HG03469 (cell line): ENCODE results near the gene FCGR3A.
"Not testable (repeated sequence)": the region's sequence is repeated elsewhere in the genome, so short reads cannot be mapped to it uniquely, and the experiment has no call there.

Source experiments
- ATAC-seq: cut with Tn5 transposase; IDR thresholded peaks from one replicate; pipeline ENCODE4 v1.9.1; 2021; ENCODE audit warnings: mild to moderate bottlenecking, moderate library complexity, moderate number of reproducible peaks; ENCODE audit not compliant: unreplicated experiment

The FCGR3A gene

DNA sequence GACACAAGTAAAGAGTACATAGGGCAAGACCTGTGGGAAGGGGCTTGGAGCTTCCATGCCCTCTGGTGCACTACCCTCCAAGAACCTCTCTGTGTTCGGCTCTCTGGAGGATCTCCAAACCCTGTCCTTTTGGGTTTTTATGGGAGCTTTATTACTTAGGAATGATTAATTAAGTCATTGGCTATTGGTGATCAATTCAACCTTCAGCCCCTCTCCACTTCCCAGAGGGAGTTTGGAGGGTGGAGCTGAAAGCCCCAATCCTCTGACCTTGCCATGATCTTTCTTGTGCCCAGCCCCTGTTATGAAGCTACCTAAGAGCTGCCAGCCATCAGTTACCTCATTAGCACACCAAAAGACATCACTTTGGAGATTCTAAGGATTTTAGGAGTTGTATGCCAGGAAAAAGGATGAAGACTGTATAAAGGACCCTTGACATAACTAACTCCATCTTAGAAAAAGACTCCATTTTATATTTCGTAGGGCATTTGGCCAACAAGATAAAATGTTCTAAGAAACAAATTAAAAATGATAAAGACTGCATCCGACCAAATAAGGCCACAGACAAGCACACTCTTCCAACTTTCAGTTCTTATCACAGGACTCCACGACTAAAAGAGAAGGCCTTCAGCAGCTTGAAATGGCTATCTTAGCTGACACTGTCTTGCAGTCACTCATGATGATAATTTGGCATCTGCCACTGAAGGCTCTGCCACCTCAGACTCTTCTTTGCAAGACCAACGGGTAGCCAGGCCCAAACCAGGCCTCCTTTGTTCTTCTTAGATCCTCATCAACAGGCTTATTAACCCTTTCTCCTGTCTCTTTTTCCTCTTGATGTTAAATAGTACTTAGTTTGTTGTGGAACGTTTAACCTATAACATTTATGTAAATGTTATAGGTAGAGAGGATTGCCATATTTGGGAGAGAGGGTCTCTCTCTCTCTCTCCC is 8.2 kb upstream of the FCGR3A start:
- not testable (repeated sequence) for ATAC-seq

DNA sequence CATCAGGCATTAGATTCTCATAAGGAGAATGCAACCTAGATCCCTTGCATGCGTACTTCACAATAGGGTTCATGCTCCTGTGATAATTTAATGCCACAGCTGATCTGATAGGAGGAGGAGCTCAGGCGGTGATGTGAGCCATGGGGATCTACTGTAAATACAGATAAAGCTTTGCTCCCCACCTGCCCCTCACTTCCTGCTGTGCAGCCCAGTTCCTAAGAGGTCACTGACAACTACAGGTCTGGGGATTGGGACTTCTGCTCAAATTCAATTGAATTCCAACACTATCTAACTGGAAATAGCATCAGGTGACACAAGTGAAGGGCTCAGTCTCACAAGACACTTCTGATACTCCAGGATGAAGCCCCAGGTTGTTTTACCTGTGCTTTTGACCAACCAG is 7.4 kb upstream of the FCGR3A start:
- not testable (repeated sequence) for ATAC-seq

DNA sequence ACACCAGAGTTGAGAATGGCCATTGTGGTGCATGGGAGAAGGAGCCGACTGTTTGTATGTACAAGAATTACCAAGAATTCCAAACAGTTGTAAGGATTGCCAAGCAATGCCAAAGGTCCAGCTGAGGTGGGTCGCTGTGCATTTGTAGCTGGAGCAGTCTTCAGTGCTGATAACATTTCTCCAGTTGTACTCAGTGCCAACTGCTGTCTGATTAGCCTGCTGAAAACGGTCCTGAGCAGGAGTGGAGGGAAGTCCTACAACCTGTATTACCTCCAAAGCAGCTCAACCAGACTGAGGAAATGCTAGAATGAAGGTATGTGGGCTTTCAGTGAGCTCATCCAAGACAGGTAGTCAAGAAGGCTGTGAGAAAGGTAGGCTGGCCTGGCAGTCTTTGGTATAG is 6.5 kb upstream of the FCGR3A start:
- ATAC-seq: not testable (repeated sequence)

DNA sequence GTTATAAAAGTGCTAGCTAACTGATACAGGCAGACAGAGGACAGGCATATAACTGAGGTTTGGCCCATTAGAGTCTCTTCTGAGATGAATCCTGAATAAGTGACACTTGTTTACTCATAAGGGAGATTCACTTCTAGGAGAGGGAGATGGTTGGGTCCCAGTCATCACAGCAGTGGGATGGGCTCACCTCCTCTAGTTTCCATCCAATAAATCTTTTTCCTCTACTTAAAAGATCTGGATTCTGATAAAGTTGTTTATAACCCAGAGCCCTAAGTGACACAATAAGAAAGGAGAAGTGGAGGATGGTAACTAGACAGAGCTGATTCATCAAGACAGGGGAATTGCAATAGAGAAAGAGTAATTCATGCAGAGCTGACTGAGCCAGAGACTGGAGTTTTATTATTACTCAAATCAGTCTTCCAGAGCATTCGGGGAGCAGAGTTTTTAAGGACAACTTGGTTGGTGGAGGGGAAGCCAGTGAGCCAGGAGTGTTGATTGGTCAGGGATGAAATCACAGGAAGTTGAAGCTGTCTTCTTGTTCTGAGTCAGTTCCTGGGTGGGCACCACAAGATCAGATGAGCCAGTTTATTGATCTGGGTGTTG is 5.3 kb upstream of the FCGR3A start:
- ATAC-seq: not testable (repeated sequence)

DNA sequence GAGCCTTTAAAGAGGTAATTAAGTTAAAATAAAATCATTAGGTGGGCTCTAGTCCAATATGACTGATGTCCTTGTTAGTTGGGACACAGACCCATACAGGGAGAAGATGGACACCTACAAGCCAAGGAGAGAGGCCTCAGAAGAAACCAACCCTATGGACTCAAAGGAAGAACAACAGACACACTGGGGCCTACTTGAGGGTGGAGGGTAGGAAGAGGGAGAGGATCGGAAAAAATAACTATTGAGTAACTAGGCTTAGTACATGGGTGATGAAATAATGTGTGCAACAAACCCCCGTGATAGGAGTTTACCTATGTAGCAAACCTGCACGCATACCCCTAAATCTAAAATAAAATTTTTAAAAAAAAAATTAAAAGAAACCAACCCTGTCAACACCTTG is 4.7 kb upstream of the FCGR3A start:
- not testable (repeated sequence) for ATAC-seq

DNA sequence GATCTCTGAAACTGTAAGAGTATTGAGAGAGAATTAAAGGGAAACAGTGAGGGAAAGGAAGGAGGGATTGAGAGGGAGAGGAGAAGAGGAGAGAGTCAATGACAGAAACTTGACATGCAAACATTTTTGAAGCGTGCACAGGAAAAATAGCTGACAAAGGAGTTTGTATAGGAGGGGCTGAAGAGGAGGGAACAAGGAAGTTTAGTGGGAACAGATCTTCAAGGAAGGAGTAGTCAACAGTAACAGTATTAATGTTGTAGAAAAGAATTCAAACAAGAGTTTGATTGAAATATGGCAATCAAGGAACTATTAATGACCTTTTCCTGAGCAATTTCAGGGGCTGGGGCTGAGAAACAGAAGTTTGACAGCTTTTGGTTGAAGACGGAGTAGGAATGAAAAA is 4.0 kb upstream of the FCGR3A start:
- not testable (repeated sequence) for ATAC-seq

DNA sequence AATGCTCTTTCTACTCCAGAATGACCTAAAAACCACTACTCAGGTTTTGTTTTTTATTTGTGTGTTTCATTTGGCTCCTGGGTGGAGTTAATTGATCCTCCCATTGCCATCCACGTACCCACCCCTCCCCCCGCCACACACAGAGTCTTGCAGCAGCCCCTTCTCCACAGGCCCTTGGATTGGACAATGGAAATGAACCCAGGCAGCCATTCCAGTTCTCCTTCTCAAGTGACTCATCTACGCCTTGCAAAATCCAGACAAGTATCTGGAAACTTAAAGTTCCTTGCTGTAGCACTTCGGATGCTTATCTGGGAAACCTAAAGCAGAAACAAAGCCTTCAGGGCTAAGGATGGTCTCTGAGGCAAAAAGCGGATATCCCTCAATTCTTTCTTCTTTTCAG is 1.3 kb upstream of the FCGR3A start:
- not testable (repeated sequence) for ATAC-seq

DNA sequence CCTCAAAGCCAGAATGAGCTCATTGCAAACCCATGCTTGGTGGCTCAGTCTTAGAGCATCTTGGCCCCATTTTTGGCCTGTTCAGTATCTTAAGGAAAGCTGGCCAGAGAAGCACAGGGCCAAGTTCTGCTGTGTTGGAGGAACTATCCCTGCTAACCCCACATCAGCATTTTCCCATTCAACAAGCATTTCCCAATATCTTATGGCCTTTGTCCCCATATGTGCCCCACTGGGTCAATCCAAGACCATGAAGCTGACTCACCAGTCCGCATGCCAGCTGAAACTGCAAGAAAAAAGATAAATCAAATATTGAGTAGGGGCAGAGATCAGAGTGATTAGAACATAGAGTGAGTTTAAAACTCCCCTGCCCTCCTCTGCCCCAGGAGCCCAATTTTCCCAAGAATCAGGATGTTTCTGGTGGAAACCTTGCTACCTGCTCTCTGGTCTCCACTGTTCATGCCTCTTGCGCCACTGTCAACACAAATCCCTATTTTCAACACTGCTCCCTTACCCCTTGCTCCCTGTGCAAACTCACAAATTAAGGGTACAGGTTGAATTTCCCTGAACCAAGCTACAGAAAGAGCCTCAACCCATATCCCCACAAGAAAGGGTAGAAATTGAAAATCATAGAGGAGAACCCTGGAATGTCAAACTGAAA is 740 bp downstream of the FCGR3A start:
- not testable (repeated sequence) for ATAC-seq

DNA sequence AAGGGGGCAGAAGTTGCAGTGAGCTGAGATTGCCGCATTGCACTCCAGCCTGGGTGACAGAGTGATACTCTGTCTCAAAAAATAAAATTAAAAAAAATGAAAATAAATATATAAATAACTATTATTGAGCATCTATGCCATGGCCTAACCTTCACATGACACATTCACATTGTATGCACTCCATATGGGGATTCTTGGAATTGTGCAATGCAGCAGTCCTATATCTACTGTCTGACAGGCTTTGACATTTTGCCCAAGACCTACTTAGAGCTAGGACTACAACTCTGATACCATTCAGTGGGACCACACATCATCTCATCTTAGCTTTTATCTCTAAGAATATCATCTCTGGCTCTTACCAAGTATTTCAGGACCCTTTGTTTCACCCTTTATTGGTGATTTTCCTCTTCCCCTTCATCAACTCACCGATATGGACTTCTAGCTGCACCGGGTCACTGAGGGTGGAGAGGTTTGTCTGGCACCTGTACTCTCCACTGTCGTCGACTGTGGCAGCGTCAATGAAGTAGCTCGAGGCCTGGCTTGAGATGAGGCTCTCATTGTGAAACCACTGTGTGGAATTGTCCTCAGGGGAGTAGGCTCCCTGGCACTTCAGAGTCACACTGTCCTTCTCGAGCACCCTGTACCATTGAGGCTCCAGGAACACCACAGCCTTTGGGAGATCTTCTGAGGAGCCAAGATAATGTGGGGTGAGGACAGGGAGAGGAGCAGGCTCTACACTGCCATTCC is 1.4 kb downstream of the FCGR3A start:
- not testable (repeated sequence) for ATAC-seq

DNA sequence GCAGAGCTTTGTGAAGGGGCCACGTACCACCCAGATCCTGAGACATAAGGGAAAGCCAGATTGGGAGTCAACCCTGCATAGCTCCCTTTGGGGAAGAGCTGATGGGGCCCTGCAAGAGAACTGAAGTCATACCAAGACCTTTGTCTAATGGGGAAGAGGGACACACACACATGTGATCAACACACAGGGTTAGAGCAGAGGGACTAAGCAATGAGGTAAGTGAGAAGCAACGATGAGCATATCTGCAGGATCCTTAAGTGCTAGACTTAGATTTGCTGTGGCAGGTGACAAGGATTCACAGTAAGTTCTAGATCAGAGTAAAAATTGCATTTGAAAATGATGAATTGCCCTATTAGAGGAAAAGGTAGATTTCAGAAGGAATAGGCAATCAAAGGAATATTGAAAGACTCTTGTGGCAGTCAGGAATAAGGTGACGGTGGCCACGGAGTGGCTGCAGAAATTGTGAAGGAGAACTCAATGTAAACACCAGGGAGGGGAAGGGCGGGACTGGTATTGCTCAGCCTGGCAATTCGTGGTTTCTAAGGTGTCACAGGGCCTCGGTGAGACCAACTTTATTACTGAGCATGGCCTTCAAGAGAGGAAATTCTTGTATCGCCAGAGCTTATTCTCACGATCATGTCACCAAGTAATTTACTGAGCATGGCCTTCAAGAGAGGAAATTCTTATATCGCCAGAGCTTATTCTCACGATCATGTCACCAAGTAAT is 4.5 kb downstream of the FCGR3A start:
- ATAC-seq: not testable (repeated sequence)

DNA sequence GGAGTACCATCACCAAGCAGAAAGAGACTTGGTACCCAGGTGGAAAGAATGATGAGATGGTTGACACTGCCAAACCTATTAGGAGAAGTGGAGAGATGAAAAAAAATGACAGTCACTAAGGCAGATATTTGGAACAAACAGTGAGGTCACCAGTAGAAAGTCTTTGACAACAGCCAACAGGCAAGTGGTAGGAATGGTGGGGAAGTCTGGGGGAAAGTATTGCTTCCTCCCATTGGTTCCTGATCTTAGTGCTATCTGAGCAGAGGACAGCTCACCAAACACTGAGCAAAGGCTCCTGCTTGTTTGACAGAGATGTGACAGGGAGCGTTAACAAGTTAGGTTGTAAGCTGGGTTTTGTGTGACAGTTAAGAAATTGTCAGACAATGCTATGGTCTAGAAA is 6.5 kb downstream of the FCGR3A start:
- not testable (repeated sequence) for ATAC-seq

DNA sequence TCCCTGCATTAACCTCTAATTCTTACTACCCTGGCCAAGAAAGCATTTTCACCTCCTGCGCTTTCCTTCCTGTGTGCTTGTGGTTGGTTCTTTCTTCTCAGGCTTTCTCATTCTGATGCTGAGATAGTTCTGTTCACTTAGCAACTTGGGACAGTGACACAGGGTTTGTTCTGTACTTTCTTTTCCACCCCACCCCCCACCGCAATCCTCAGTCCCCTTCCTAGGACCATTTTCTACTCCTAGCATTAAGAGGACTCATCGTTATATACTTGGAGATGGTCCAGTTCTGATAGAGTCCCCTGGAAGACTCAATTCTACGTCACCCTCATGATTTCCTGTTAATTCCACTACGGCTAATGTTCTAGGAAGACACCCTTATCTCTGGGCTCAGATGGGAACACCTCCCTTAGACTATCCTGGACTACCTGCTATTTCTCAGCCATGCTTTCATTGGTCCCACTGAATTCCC is 7.5 kb downstream of the FCGR3A start:
- peak; percentile 43 for ATAC-seq

DNA sequence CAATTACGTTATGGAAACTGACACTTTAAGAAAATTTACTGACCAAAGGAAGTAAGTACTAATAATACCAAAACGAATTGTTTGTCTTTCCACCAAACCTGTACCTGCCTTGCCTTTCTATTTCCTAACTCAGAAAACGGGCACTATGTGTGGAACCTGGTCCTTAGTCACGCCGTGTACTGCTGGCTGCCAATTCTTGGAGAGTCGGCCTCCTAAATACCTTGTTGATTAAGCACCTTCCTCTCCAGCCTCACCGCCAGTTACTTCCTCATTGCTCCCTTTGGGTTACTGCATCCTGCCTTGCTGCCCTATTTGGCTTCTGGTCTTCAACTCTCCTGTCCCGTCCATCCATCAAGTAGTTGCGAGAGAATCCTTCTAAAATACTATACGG is 9.1 kb downstream of the FCGR3A start:
- ATAC-seq: not testable (repeated sequence)

DNA sequence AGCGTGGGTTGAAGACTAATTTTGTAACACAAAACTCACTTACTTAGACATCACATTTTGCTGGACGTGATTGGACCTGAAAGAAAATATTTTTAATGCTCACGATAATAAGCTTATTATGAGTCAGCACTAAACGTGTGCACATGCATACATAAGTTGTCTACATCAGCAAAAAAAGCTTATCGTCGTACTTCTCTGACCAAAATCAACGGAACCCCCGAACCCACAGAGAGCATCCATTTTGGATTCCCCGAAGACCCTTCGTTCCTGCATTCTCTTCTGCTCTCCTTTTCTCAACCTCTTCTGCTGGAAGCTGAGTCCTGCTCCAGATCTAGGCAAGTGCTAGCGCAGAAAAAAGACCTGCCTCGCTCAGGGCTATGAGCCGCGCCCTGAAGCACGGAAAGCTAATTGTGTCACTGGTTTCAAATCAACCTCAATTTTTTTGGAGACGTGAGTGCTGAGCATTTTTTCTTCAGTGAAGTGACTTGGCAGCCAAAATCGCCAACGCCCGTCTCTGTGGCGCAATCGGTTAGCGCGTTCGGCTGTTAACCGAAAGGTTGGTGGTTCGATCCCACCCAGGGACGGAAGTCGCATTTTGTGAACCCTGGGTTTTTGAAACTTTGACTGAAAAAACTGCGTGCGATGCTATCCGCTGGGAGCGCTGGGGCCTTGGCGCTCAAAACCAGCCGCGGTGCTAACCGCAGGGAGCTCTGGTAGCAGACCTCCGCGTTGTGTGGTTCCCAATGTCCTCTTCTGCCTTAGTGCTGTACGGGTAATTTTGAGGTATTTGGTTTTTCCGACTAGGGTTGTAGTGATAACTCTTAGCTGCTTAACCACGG is 9.7 kb downstream of the FCGR3A start:
- ATAC-seq: peak; percentile 34

DNA sequence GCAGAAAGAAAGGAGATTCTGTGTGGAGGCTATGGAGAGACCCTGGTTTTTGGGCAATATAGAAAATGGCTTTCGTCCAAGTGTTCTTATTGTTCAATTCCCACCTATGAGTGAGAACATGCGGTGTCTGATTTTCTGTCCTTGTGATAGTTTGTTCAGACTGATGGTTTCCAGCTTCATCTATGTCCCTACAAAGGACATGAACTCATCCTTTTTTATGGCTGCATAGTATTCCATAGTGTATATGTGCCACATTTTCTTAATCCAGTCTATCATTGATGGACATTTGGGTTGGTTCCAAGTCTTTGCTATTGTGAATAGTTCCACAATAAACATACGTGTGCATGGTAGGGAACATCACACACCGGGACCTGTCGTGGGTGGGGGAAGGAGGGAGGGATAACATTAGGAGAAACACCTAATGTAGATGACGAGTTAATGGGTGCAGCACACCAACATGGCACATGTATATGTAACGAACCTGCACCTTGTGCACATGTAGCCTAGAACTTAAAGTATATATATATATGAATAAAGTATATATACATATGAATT is 10.6 kb downstream of the FCGR3A start:
- ATAC-seq: not testable (repeated sequence)

DNA sequence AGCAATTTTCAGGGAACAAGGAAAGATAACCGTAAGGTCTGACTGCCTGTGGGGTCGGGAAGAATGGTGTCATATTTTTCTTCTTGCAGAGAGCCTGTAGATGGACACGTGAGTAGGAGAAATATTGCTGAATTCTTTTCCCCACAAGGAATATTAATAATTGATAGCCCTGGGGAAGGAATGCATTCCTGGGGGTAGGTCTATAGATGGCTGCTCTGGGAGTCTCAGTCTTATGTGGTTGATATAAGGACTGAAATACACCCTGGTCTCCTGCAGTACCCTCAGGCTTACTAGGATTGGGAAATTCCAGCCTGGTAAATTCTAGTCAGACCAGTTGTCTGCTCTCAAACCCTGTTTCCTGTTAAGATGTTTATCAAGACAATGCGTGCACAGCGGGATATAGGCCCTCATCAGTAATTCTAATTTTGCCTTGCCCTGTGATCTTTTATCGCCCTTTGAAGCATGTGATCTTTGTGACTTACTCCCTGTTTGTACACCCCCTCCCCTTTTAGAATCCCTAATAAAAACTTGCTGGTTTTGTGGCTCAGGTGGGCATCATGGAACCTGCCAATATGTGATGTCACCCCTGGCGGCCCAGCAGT is 12.4 kb downstream of the FCGR3A start:
- ATAC-seq: not testable (repeated sequence)

DNA sequence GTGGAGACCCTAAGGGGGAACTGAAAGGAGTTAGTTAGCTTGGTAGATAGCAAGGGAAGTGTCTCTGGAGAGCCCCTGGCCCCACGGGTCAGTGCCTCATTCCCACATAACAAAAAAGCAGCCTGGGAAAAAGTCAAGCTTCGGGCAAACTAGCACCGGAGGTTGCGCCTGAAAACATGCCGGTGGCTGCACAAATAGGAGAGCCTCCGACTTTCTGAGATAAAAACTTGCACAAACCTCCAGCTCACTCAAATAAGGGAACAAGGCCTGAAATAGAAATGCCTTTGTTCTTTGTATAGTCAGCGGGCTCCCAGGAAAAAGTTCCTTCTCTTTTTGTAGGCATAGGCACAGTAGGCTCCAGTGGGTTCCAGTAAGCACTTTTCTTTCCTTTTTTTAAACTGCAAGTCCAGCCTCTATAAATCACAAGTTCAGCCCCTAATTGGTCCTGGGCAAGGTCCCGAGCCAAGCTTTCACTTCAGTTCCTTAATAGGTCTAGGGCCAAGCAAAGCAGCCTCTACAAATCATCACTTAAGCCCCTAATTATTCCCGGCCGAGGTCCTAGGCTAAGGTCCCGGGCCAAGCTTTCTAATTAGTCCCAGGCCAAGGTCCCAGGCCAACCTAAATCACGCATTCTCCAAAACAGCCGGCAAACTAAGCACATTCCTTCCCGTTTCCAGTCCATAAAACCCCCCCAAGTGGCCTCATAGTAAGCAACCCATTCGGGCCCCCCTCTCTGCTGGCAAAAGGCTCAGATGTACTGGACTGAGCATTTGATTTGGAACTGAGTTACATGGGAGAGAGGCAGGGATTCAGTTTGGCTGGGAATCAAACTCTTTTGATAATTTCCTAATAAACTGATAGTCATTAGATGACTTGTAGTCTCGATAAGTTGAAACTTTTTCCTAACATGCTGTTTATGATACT is 16.7 kb downstream of the FCGR3A start:
- not testable (repeated sequence) for ATAC-seq
